H1 (cell line): ENCODE measurements around the gene PDGFB. TPM values are rescaled to one million over a fixed set of nuclear protein-coding genes. Genes with fewer than 3 reads are reported as not detected.
A peak's percentile ranks its signal among the peaks of the same experiment; 100 is the strongest.

Experiments
- CTCF ChIA-PET: fragments of 300-600 bp; sonication (Branson Sonifier 250); formaldehyde crosslinking; loops from one replicate; lab custom pipeline; 2021; ENCODE audit not compliant: partially characterized antibody; lab: Charles Lee
- POLR2A ChIA-PET: fragments of 300-600 bp; sonication (Branson Sonifier 250); formaldehyde crosslinking; loops from one replicate; lab custom pipeline; 2021; ENCODE audit warnings: inconsistent platforms; ENCODE audit not compliant: partially characterized antibody; lab: Charles Lee
- DNase-seq, 2 experiments: peaks; one replicate each; pipeline versions ENCODE4 v3.0.0 to v3.0.0-alpha.2; 2010 to 2022; ENCODE audit warnings: low spot score in 2 of 2, low read depth in 1 of 2, mixed read lengths in 1 of 2
- FAIRE-seq: peaks from 2 replicates; lab custom pipeline; 2011; peaks lifted over from hg19 to GRCh38; lab: Jason Lieb, UNC
- H2AFZ ChIP-seq: 2 replicates; pipeline ENCODE4 v1.8.1; 2012; ENCODE audit warnings: low read length, inconsistent platforms
- H2AK5ac ChIP-seq: 2 replicates; pipeline ENCODE4 v1.6.1; 2013; ENCODE audit warnings: low read depth, low read length
- H2BK120ac ChIP-seq: replicated peaks from 2 replicates; pipeline ENCODE3; 2013; ENCODE audit warnings: low read depth, low read length, inconsistent platforms
- H2BK12ac ChIP-seq: 2 replicates; pipeline ENCODE4 v1.6.1; 2013; ENCODE audit warnings: low read depth, low read length
- H2BK15ac ChIP-seq: 2 replicates; pipeline ENCODE4 v1.6.1; 2013; ENCODE audit warnings: low read length
- H2BK20ac ChIP-seq: 2 replicates; pipeline ENCODE4 v1.6.1; 2013; ENCODE audit warnings: low read length
- H2BK5ac ChIP-seq: 2 replicates; pipeline ENCODE4 v1.6.1; 2013; ENCODE audit warnings: low read depth, low read length
- H3K14ac ChIP-seq: 2 replicates; pipeline ENCODE4 v1.6.1; 2013; ENCODE audit warnings: inconsistent platforms; ENCODE audit not compliant: insufficient read length
- H3K18ac ChIP-seq: 2 replicates; pipeline ENCODE4 v1.6.1; 2013; ENCODE audit warnings: low read length; ENCODE audit errors: extremely low read depth
- H3K23ac ChIP-seq: 2 replicates; pipeline ENCODE4 v1.6.1; 2013; ENCODE audit warnings: inconsistent platforms; ENCODE audit not compliant: insufficient read length
- H3K23me2 ChIP-seq: 2 replicates; pipeline ENCODE4 v1.6.1; 2013; ENCODE audit warnings: low read depth, low read length
- H3K27ac ChIP-seq: 2 replicates; pipeline ENCODE4 v1.6.1; 2011; ENCODE audit warnings: low read depth, low read length, inconsistent platforms
- H3K27me3 ChIP-seq, 4 experiments: replicated peaks in 1 of 4; 1 replicate in 1 of 4; 2 replicates in 3 of 4; pipeline versions ENCODE4 v1.6.1 to v1.8.1; 2011 to 2013; ENCODE audit warnings: low read length in 3 of 4, mild to moderate bottlenecking in 3 of 4, inconsistent platforms in 2 of 4, mixed read lengths in 2 of 4, moderate library complexity in 1 of 4; ENCODE audit not compliant: control insufficient read depth in 3 of 4, insufficient read depth in 3 of 4; ENCODE audit errors: extremely low read depth in 1 of 4
- H3K36me3 ChIP-seq, 4 experiments: 2 replicates each; pipeline versions ENCODE4 v1.6.1 to v1.8.1; 2011 to 2013; ENCODE audit warnings: mild to moderate bottlenecking in 4 of 4, low read length in 3 of 4, moderate library complexity in 2 of 4, control low read depth in 1 of 4, inconsistent platforms in 1 of 4; ENCODE audit not compliant: insufficient read depth in 4 of 4, control insufficient read depth in 2 of 4
- H3K4ac ChIP-seq: replicated peaks from 2 replicates; pipeline ENCODE3; 2013; ENCODE audit warnings: low read length, low read depth, mixed read lengths, inconsistent platforms; ENCODE audit not compliant: insufficient read length
- H3K4me1 ChIP-seq, 4 experiments: replicated peaks in 1 of 4; 1 replicate in 1 of 4; 2 replicates in 3 of 4; pipeline versions ENCODE4 v1.6.1 to v1.8.1; 2011 to 2013; ENCODE audit warnings: low read length in 3 of 4, inconsistent platforms in 2 of 4, mixed read lengths in 1 of 4; ENCODE audit not compliant: insufficient read depth in 4 of 4, control insufficient read depth in 3 of 4
- H3K4me2 ChIP-seq, 2 experiments: 2 replicates each; pipeline versions ENCODE4 v1.6.1 to v1.8.1; 2011 to 2013; ENCODE audit warnings: low read depth in 2 of 2, low read length in 2 of 2, control low read depth in 1 of 2, inconsistent platforms in 1 of 2, mild to moderate bottlenecking in 1 of 2; ENCODE audit not compliant: insufficient read depth in 1 of 2
- H3K4me3 ChIP-seq, 4 experiments: fragments of 200-600, 300-600 bp in 1 of 4; sonication (generic), shearing (Covaris generic), sonication (Bioruptor Twin) in 1 of 4; 2 replicates each; pipeline versions ENCODE4 v1.5.1 to v1.8.1; 2011 to 2016; ENCODE audit warnings: low read length in 4 of 4, low read depth in 3 of 4, control low read depth in 2 of 4, inconsistent platforms in 2 of 4, mild to moderate bottlenecking in 2 of 4, mixed read lengths in 1 of 4, moderate library complexity in 1 of 4; ENCODE audit not compliant: insufficient read depth in 2 of 4; ENCODE audit errors: extremely low read depth in 1 of 4
- H3K56ac ChIP-seq: replicated peaks from 2 replicates; pipeline ENCODE3; 2013; ENCODE audit warnings: low read depth, mild to moderate bottlenecking, mixed read lengths, low read length, inconsistent platforms; ENCODE audit not compliant: insufficient read length
- H3K79me1 ChIP-seq: 2 replicates; pipeline ENCODE4 v1.6.1; 2013; ENCODE audit warnings: low read depth, low read length, control low read depth
- H3K79me2 ChIP-seq, 2 experiments: 2 replicates each; pipeline versions ENCODE4 v1.6.1 to v1.8.1; 2012 to 2013; ENCODE audit warnings: low read length in 2 of 2, mild to moderate bottlenecking in 2 of 2, inconsistent platforms in 1 of 2; ENCODE audit not compliant: insufficient read depth in 2 of 2, control insufficient read depth in 1 of 2
- H3K9ac ChIP-seq, 4 experiments: replicated peaks in 1 of 4; 1 replicate in 1 of 4; 2 replicates in 3 of 4; pipeline versions ENCODE4 v1.6.1 to v1.8.1; 2011 to 2013; ENCODE audit warnings: low read depth in 3 of 4, low read length in 3 of 4, control low read depth in 2 of 4, mild to moderate bottlenecking in 2 of 4, moderate library complexity in 2 of 4, inconsistent platforms in 1 of 4; ENCODE audit errors: extremely low read depth in 1 of 4
- H3K9me3 ChIP-seq, 2 experiments: 2 replicates each; pipeline versions ENCODE4 v1.6.1 to v1.8.1; 2012 to 2013; ENCODE audit warnings: mild to moderate bottlenecking in 2 of 2, moderate library complexity in 2 of 2, control low read depth in 1 of 2, inconsistent platforms in 1 of 2, low read depth in 1 of 2, low read length in 1 of 2, mixed read lengths in 1 of 2; ENCODE audit not compliant: insufficient read depth in 2 of 2
- H4K20me1 ChIP-seq, 2 experiments: replicated peaks in 1 of 2; 2 replicates each; pipeline versions ENCODE3 to v1.8.1; 2011 to 2013; ENCODE audit warnings: inconsistent platforms in 2 of 2, low read length in 2 of 2, mild to moderate bottlenecking in 1 of 2; ENCODE audit not compliant: insufficient read depth in 2 of 2, control insufficient read depth in 1 of 2
- H4K5ac ChIP-seq: 2 replicates; pipeline ENCODE4 v1.6.1; 2013; ENCODE audit warnings: low read length, low read depth, mixed read lengths, inconsistent platforms; ENCODE audit not compliant: insufficient read length
- H4K8ac ChIP-seq: 2 replicates; pipeline ENCODE4 v1.8.0; 2013; ENCODE audit warnings: mild to moderate bottlenecking, moderate library complexity, low read length, inconsistent platforms; ENCODE audit not compliant: insufficient read depth; ENCODE audit errors: extremely low read depth
- H4K91ac ChIP-seq: replicated peaks from 2 replicates; pipeline ENCODE3; 2013; ENCODE audit warnings: low read length, mixed read lengths, inconsistent platforms; ENCODE audit not compliant: insufficient read length
- ASH2L ChIP-seq: fragments of 200-600, 300-600 bp; sonication (generic); IDR thresholded peaks from one replicate; pipeline ENCODE4 v1.7.1; 2017; ENCODE audit warnings: low read length
- POLR2A ChIP-seq, 2 experiments: IDR thresholded peaks; 1 replicate in 1 of 2; 2 replicates in 1 of 2; pipeline ENCODE4 v1.6.1; 2011; ENCODE audit warnings: low read depth in 2 of 2, low read length in 2 of 2, mild to moderate bottlenecking in 2 of 2; ENCODE audit errors: control extremely low read depth in 1 of 2
- WGBS, 2 experiments: shearing (Covaris generic) in 1 of 2; methylation state at CpG; one replicate each; pipeline versions ENCODE4 v1.1.6 to v1.1.7; 2013 to 2015; ENCODE audit warnings: low lambda C conversion rate in 2 of 2, mixed read lengths in 2 of 2, inconsistent platforms in 1 of 2, low coverage in 1 of 2, missing lambda C conversion rate in 1 of 2; ENCODE audit not compliant: insufficient replicate concordance in 2 of 2, insufficient coverage in 1 of 2, insufficient read length in 1 of 2; ENCODE audit errors: extremely low coverage in 1 of 2, missing lambda C conversion rate in 1 of 2; 5-methylcytosine and 5-hydroxymethylcytosine counted together
- polyA plus RNA-seq, 7 experiments: library from polyadenylated mRNA; depleted of rRNA in 3 of 7; stranded (reverse) in 5 of 7; unstranded in 2 of 7; fragments of >200 nt in 5 of 7; fragments of 200-250 nt in 2 of 7; gene quantifications; 1 replicate in 5 of 7; 2 replicates in 1 of 7; 4 replicates in 1 of 7; pipeline versions ENCODE4 v1.2.1 to v1.2.3, GENCODE V29; 2011 to 2013; ENCODE audit warnings: missing spikeins in 2 of 7, mixed read lengths in 2 of 7
- total RNA-seq: library from RNA; stranded (reverse); fragmentation: NEBNext Ultra II Directional; extraction: Animal tissue kit (Norgen Biotek cat#: 25700); gene quantifications from 2 replicates; pipeline ENCODE4 v1.2.1, GENCODE V29; 2021

The PDGFB gene
- total and polyA plus RNA-seq, 2 of the 8 experiments (the other 6 are each of a cell fraction or from before 2014, with no cell fraction given) = 3.9 to 8.5 TPM

DNA sequence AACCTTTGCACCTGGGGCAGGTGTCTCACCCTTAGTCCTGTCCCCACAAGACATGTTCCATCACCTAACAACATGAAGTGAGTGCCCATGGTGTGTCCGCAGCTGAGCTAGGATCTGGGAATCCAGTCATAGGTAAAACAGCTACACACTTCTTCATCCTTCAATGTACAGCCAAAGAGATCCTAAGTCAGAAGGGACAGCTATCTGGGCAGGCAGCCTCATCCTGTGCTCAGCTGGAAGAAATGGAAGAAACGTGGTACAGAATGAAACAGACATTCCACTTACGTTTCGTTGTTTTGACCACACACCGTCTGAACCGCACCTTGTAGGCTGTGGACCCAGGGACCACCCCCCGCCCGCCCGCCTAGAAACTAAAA lies 30.8 kb downstream of the PDGFB start:
- Histone ChIP-seq H4K8ac (peak overlapping the region; percentile 82; the same call in 1 of the 2 replicates), H3K27me3 (no peaks in the 10 kb centered on the region), H3K9me3 (no peaks in the 10 kb centered on the region), H3K4me1 (peaks cover 15 to 28% (median 19%) of the 10 kb centered on the region in 4 experiments), H2BK120ac (peak overlapping the region; percentile 84), H2BK15ac (no peak overlapping the region), H2AK5ac (peak overlapping the region; percentile 92), H2BK12ac (peak overlapping the region; percentile 95), H2BK5ac (peak overlapping the region; percentile 97), H3K79me1 (no peaks in the 10 kb centered on the region), H3K23me2 (no peaks in the 10 kb centered on the region; the same call in 1 of the 2 replicates), H4K20me1 (no peaks in the 10 kb centered on the region), H3K9ac (peak overlapping the region; percentile 33 to 65 (median 49); a peak in 6 of 7 replicates), H2BK20ac (peak overlapping the region; percentile 64), H2AFZ (no peak overlapping the region), H3K4me2 (peak overlapping the region; percentile 55 to 80), H4K5ac (peak overlapping the region; percentile 3), H4K91ac (peak overlapping the region; percentile 99), H3K27ac (peak overlapping the region; percentile 44; the same call in 1 of the 2 replicates), H3K56ac (no peak overlapping the region), H3K23ac (no peak overlapping the region), H3K14ac (no peak overlapping the region), H3K36me3 (no peaks in the 10 kb centered on the region), H3K4me3 (peak overlapping the region; percentile 5 to 37 (median 16); a peak in 5 of 8 replicates), H3K4ac (no peak overlapping the region), H3K79me2 (no peaks in the 10 kb centered on the region), H3K18ac (peak overlapping the region; percentile 85)
- ChIA-PET POLR2A (interaction anchor here (0.8 to 6.1 kb wide), 22 partner anchors 8 to 306 kb away, joined by 3 to 79 read pairs (median 6); partner anchors contain the start of genes ATF4 and RPL3), CTCF (interaction anchor here (1.0 to 4.1 kb wide), 18 partner anchors 8 to 117 kb away, joined by 3 to 35 read pairs (median 4); no protein-coding TSS in a partner anchor)
- TF ChIP-seq POLR2A (IDR thresholded peaks at IDR 0.05; ENCODE audit: control extremely low read depth in 1 of 2, low read depth in 2 of 2, low read length in 2 of 2) (no peak; a peak in 1 of 3 replicates), ASH2L (peak; percentile 15)
- 44% methylated on average over 9 of the region's 9 CpGs; no CpG with 5 or more reads in 1 of the 2 experiments for WGBS, 2 experiments
- FAIRE-seq (no peak), DNase-seq (no peak)
